OCI-M2 (cell line): ENCODE results near the gene ZNF202.

Experiments
- DNase-seq: peaks from one replicate; lab custom pipeline; 2025; ENCODE audit not compliant: unreplicated experiment; lab: John Stamatoyannopoulos, UW

The ZNF202 gene

GRCh38 chr11:123684601-123685000, 56.9 kb downstream of the ZNF202 start:
- DNase-seq = no peak

- DNase-seq = no peak
Observed at GRCh38 chr11:123683428-123684170, 57.9 kb downstream of the ZNF202 start.

- DNase-seq = no peak
Observed at GRCh38 chr11:123682696-123683410, 58.6 kb downstream of the ZNF202 start.

GRCh38 chr11:123681030-123681429, 60.4 kb downstream of the ZNF202 start:
- DNase-seq = no peak

GRCh38 chr11:123678246-123678645, 63.2 kb downstream of the ZNF202 start:
- no peak for DNase-seq

GRCh38 chr11:123677510-123677909, 64.0 kb downstream of the ZNF202 start:
- no peak for DNase-seq

- DNase-seq = no peak
Observed at GRCh38 chr11:123674297-123674696, 67.2 kb downstream of the ZNF202 start.
